OCI-M1 (cell line): Measurements from ENCODE around the gene TRMT44.
"Not testable (repeated sequence)": the region's sequence is repeated elsewhere in the genome, so short reads cannot be mapped to it uniquely, and the experiment has no call there.

Experiments used
- DNase-seq: peaks from one replicate; lab custom pipeline; 2025; lab: John Stamatoyannopoulos, UW

Gene TRMT44

DNA sequence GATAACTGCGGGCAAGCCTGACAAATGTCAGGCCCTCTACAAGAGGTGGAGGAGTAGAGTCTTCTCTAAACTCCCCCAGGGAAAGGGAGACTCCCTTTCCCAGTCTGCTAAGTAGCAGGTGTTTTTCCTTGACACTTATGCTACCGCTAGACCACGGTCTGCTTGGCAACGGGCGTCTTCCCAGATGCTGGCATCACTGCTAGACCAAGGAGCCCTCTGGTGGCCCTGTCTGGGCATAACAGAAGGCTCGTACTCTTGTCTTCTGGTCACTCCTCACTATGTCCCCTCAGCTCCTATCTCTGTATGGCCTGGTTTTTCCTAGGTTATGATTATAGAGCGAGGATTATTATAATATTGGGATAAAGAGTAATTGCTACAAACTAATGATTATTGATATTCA, 33.7 kb upstream of the TRMT44 start:
- not testable (repeated sequence) for DNase-seq

DNA sequence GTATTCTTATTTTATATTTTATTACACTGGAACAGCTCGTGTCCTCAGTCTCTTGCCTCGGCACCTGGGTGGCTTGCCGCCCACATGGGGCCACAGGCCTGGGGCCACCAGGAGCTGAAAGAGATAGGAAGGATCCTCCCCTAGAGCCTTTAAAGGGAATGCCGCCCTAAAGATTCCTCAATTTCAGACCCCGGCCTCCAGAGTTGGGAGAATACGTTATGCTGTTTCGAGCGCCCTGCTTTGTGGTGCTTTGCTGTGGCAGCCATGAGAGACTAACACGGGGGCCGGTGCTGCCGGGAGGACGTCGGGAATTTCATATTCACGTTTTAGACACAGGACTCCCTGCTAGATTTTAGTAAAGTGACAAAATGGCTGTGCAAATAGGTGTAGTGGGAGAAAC, 33.3 kb upstream of the TRMT44 start:
- DNase-seq: no peak

DNA sequence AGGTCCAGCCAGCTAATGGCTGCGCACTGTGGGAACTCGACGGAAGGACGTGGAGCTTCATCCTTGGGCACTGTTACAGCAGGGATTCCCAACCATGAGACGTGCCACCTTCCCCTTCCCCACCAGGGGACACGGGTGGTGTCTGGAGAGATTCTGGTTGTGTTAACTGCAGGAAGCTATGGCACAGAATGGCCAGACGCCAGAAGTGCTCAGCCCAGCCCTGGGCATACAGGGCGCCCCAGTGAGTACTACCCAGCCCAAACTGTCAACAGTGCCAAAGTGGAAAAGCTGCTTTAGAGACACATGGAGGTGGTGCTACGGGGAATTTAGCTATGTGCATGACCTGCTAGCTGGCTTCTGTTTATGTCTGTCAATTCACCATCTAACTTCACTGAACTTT, 32.8 kb upstream of the TRMT44 start:
- DNase-seq: no peak

- DNase-seq: peak; percentile 78
Measured at GRCh38 chr4:8409264-8410065, 31.1 kb upstream of the TRMT44 start.

DNA sequence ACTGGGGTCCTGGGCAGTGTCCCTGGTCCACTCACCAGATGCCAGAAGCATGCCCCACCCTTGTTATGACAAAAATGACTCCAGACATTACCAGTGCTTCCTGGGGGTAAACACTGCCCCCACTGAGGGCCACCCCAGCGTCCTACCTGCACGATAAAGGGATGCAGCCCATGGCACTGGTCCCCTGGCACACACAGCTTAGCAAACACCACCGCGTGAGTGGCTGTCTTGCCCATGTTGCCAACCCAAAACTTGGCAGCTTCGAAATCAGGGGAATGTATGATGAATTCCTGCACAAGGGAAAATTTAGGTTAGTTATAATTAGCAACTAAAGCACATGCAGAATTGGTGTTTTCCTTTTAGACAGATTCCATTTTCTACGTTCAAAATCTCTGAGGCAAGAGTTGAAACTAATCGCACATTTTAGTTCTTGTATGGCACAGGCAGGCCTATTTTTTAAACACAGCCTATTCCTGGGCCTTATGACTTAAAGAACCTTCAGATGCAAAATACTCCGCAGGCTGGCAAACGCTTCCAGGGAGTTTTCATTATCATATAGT, 30.4 kb upstream of the TRMT44 start:
- DNase-seq: no peak

- DNase-seq: peak; percentile 38
Measured at GRCh38 chr4:8410641-8411271, 29.8 kb upstream of the TRMT44 start.

DNA sequence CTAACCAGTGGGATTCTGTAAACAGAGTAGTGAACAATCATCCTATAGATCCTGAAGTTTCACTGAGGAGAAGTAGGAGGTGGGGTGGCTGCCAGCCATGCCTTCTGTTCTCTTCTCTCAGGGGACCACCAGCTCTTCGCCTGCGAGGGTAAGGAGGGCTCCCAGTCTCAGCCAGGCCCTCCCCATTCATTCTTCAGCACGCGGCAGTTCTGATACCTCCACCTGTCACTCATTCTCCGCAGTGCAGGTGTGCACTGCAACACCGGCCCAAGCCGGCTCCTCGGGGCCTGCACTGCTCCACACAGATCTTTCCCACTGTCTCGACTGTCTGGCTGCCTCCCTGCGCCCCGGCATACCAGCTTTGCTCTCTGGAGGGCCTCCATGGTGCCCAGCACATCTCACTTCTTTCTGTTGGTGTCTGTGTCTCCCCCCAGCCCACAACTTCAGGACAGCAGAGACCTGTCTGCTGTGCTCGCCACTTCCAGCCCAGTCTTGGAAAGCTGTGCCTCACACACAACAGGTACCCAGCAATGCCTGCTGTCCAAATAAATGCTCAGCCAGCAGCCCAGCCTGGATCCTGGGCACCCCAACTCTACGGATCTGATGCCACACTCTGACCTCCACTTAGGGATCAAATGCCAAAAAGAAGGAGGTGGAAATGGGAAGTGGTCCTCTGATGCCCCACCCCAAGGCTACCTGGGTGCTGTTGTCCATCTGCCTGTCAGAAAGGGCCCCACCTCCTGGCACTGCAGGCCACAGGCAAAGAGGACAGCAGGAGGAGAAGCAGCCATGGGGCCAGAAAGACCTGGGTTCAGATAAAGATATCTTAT, 29.0 kb upstream of the TRMT44 start:
- DNase-seq: no peak

DNA sequence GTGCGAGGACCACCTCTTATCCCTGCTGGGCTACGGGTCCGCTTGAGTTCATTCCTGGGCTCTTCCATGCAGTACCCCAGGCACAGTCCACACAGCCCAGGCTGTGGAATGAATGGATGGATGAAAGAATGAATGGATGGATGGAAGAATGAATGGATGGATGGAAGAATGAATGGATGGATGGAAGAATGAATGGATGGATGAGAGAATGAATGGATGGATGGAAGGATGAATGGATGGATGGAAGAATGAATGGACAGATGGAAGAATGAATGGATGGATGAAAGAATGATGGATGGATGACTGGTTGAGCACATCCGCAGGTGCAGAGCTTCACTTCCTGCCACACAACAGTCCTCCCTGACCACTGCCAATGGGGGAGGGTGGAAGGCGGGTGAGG, 28.3 kb upstream of the TRMT44 start:
- no peak for DNase-seq

DNA sequence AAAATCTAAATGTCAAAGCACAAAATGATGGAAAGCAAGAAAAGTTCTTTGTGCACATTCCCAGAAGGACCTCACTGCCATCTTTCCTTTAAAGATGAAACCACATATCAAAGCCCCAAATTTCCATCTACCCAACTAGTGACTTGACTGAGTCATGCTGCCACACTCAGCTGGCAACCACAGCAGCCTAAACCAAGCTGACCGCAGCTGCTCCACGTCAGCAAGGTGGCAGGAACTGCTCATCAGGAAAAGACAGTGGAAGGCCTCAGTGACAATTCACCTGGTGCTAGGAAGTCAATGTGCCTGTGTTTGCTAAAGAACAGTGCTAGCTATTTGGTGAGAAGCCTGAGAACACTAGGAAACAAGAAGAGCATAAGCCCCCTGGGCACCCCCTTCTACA, 26.2 kb upstream of the TRMT44 start:
- no peak for DNase-seq

- DNase-seq: no peak
Measured at GRCh38 chr4:8417071-8417614, 23.4 kb upstream of the TRMT44 start.

GRCh38 chr4:8419222-8420041, 21.1 kb upstream of the TRMT44 start:
- peak; percentile 2 for DNase-seq

- DNase-seq: not testable (repeated sequence)
Measured at GRCh38 chr4:8420151-8420550, 20.4 kb upstream of the TRMT44 start.

DNA sequence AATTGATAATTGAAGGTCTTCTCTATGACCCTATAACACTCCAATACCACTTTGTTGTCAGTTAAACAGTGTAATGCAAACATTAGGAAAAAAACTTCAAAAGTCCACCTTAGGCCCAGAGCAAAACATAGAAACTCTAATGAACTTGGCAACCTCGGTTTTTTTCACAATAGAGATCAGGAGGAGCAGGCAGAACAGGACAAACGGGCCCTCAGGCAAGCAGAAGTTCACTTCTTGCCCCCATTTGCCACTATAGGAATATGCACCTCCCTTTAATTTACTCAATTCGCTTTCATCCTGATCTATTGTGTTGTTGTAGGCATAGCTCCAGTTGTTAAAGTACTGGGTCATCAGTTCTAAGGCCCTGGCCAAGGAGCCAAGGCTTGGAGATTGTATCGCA, 18.2 kb upstream of the TRMT44 start:
- DNase-seq: no peak

DNA sequence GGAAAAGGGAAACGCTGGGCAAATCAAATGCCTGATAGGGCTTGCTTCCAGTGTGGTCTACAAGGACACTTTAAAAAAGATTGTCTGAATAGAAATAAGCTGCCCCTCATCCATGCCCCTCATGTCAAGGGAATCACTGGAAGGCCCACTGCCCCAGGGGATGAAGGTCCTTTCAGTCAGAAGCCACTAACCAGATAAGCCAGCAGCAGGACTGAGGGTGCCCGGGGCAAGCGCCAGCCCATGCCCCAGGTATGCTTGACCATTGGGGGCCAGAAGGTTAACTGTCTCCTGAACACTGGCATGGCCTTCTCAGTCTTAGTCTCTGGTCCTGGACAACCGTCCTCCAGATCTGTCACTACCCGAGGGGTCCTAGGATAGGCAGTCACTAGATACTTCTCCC, 17.8 kb upstream of the TRMT44 start:
- DNase-seq: no peak

- DNase-seq: no peak
Measured at GRCh38 chr4:8427262-8427661, 13.3 kb upstream of the TRMT44 start.

DNA sequence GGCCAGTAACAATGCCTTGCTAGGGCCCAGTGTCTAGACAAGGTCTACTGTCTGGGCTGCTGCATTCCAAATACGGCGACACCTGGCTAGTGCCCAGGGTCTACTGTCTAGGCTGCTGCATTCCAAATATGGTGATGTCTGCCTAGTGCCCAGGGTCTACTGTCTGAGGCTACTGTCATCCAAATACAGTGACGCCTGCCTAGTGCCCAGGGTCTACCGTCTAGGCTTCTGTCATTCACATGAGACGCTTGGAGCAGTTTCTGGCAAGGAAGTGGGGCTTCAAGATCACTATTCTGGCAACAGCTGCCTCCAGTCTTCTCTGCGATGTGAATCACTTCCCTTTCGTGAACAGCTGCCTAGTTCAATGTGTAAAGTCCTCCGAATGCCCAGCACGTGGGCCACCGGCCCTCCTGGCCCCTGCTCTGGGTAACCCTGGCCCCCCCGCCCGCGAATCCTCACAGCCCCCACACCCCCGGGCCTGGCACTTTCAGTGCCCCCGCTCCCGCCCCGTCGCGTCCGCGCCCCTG, 12.8 kb upstream of the TRMT44 start:
- DNase-seq: peak; percentile 57

DNA sequence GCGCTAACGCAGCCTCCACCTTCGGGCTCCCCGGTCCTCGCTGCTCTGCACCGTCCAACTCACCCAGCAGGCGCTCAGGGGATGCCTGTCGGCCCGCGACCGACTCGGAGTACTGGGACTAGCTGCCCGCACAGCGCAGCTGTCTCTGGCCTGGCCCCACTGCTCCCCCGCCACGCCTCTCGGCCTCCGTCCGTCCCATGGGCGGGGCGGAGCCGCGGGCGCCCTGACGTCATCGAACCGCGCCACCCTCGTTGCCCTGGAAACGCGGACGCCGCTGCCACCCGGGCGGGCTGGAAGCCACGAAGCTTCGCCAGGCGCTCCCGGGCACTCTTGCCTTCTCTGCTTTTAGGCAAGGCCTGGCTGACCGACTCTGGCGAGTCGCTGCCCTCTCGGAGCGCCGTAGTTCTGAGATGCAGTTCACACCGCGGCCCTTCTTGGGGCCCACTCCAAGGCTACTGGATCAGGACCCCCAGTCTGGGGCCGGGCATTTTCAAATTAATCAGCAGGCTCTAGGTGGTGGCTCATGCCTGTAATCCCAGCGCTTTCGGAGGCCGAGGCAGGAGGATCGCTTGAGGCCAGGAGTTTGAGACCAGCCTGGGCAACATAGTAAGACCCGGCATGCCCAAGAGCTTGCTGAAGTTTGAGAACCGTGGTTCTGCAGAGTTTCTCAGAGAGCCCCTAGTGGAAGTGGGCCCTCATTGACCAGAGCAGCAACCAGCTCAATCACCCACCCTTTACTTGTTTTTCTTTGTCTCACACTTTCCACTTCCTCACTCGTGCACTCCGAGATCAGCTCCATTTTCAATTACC, 12.1 kb upstream of the TRMT44 start:
- peak; percentile 91 for DNase-seq

- DNase-seq: no peak
Measured at GRCh38 chr4:8431553-8431952, 9.0 kb upstream of the TRMT44 start.

DNA sequence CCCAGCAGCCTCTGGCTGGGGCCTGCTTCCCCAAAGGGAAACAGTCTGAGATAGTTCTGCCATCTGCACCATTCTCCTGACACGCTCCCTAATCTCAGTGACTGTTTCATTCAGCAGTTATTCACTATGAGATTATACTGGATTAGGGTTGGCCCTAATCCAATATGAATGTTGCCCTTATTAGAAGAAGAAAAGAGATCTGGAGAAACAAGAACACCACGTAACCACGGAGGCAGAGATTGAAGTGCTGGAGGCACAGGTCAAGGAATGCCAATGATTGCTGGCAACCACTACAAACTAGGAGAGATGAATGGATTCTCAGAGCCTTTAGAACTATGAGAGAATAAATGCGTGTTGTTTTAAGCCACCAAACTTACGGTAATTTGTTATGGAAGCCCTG, 7.4 kb upstream of the TRMT44 start:
- no peak for DNase-seq
